Measurements from ENCODE around the gene PPTC7. TPM values are rescaled to one million over a fixed set of nuclear protein-coding genes. Genes with fewer than 3 reads are reported as not detected.

Gene PPTC7
- total and polyA plus RNA-seq, 10 of the 15 experiments (the other 5 are each of a cell fraction or from before 2014, with no cell fraction given): 4.0 to 69.6 (median 12.3) TPM

DNA sequence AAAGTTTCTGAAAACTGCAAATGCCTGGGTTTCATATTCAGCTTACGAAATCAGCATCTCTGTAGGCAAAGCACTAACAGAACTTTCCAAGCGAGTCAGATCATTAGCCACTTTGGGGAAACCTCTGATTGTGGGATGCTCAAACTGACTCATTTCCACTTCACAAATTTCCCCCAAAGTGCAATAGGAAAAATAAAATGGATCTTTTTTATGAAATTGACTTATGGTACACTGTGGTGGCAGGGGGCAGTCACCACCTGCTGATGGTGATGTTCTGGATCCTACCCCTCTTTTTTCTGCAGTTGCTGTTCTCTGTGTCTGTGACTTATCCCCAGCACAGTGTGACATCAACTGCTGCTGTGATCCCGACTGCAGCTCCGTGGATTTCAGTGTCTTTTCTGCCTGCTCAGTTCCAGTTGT, 36.4 kb upstream of the PPTC7 start (continued):
- TF ChIP-seq, protein P1, sequence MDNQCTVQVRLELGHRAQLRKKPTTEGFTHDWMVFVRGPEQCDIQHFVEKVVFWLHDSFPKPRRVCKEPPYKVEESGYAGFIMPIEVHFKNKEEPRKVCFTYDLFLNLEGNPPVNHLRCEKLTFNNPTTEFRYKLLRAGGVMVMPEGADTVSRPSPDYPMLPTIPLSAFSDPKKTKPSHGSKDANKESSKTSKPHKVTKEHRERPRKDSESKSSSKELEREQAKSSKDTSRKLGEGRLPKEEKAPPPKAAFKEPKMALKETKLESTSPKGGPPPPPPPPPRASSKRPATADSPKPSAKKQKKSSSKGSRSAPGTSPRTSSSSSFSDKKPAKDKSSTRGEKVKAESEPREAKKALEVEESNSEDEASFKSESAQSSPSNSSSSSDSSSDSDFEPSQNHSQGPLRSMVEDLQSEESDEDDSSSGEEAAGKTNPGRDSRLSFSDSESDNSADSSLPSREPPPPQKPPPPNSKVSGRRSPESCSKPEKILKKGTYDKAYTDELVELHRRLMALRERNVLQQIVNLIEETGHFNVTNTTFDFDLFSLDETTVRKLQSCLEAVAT (IDR thresholded peaks at IDR 0.05): peak; percentile 26; the same call in 1 of the 2 replicates
- 0 out of 2 replicates have a peak, but pooled peaks have one; percentile 36 for TF ChIP-seq TCF12 (IDR thresholded peaks at IDR 0.05; ENCODE audit: low read depth, low read length)
- peak; percentile 77; the same call in 1 of the 2 replicates for TF ChIP-seq PAX5 (IDR thresholded peaks at IDR 0.05; ENCODE audit: borderline replicate concordance, low read depth, low read length)
- peak; percentile 54 for TF ChIP-seq CREB1 (IDR thresholded peaks at IDR 0.05; ENCODE audit: low read depth)
- TF ChIP-seq ETV6 (conservative IDR thresholded peaks at IDR 0.05 in 1 of 2, IDR thresholded peaks at IDR 0.05 in 1 of 2; ENCODE audit: borderline replicate concordance in 1 of 2, low read depth in 1 of 2): peak in 1 of 2 experiments; percentile 74; a peak in 1 of 4 replicates
- peak; percentile 92 for TF ChIP-seq ATF2 (IDR thresholded peaks at IDR 0.05; ENCODE audit: low read length)
- no peak; the same call in 1 of the 2 replicates for TF ChIP-seq RB1 (IDR thresholded peaks at IDR 0.05; ENCODE audit: borderline replicate concordance)
- peak; percentile 92; the same call in 1 of the 2 replicates for TF ChIP-seq MTA3 (IDR thresholded peaks at IDR 0.05; ENCODE audit: borderline replicate concordance, low read length)
- no peak for TF ChIP-seq USF1 (IDR thresholded peaks at IDR 0.05; ENCODE audit: borderline replicate concordance, extremely low read length, insufficient read depth, low read depth, low read length)
- no peak; the same call in 1 of the 2 replicates for TF ChIP-seq TAF1 (IDR thresholded peaks at IDR 0.05; ENCODE audit: borderline replicate concordance, low read depth, low read length)
- TF ChIP-seq RUNX3 (IDR thresholded peaks at IDR 0.05; ENCODE audit: low read length): peak; percentile 96

Measured in GM12878 (cell line).